Measurements from ENCODE around the gene SUPT20HL1.

GRCh38 chrX:24325231-24325630 lies 35.2 kb upstream of the SUPT20HL1 start:
- TF ChIP-seq CTCF (IDR thresholded peaks at IDR 0.05) (no peak), ZFX (IDR thresholded peaks at IDR 0.05; ENCODE audit: borderline replicate concordance) (no peak)

Measured in 22Rv1 (cell line).